T-helper 9 cell (primary cell): ENCODE data around the gene LILRB3.
"Not testable (repeated sequence)": the region's sequence is repeated elsewhere in the genome, so short reads cannot be mapped to it uniquely, and the experiment has no call there.

ENCODE experiments used
- DNase-seq: peaks from one replicate; pipeline ENCODE4 v3.0.0-alpha.2; 2020
- total RNA-seq, 2 donors: gene quantifications; one replicate each; lab custom pipeline; 2026; lab: John Stamatoyannopoulos, UW

The LILRB3 gene
- 0.91 to 4.6 reads per million in 2 donors for total RNA-seq

- not testable (repeated sequence) for DNase-seq
Measured at GRCh38 chr19:54222474-54223276, at the start of gene LILRB3. Gene LILRB3 (minus strand): TSS chr19:54223007. CDS start chr19:54222976, 31 bp downstream.

DNA sequence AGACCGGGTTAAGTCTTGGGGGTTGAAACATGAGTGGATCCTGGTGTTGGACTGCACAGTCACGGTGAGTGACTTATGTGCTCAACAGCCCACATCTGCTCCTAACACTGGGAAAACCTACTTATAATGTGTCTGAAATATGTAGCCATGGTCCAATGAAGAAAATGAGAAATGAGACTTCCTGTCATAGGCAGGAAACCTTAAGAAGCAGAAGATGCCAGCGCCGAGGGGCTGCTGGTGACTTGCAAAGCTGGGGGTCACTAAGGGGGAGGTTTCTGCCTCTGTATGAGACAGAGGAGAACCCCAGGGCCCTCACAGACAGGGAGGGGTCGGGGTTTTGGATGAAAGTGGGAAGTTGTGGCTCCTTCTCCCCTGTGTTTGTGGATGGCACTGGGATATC lies 49.4 kb upstream of the LILRB3 start:
- not testable (repeated sequence) for DNase-seq

DNA sequence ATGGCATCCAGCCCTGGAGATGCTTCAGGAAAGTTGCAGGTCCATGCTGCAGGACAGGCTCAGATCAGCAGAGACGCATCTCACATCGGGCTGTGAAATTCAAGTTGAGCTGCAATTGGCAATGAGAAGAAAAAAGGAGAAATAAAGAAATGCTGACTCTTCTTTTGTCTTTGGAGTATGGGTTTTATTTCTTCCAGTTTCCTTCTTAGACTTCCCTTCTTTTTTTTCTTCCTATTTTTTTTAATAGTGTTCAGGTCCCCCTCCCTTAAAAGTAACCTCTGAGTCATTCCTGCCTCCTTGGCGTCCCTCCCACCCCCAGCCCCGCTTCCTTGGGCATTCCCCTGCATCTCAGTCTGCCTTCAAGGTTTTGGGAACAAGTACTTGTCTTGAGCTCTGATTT lies 48.8 kb upstream of the LILRB3 start:
- not testable (repeated sequence) for DNase-seq

- DNase-seq, result no peak
Measured at GRCh38 chr19:54271106-54271505, 48.3 kb upstream of the LILRB3 start.

DNA sequence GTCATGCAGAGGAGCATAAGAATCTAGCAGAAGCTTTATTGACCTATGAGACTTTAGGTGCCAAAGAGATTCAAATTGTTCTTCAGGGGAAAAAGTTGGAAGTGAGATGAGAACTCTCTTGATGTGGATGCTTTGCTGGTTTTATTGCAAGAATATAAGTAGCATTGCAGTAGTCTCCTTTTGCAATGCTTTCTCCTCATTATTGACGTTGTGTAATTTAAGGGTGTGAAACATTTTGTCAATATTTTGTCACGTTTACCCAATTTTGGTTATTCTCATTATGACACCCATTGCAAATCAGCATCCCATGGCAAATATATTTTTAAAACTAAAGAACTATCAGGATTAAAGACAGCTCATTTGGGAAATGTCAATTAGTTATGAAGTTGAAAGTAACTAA lies 46.1 kb upstream of the LILRB3 start:
- DNase-seq, result no peak

DNA sequence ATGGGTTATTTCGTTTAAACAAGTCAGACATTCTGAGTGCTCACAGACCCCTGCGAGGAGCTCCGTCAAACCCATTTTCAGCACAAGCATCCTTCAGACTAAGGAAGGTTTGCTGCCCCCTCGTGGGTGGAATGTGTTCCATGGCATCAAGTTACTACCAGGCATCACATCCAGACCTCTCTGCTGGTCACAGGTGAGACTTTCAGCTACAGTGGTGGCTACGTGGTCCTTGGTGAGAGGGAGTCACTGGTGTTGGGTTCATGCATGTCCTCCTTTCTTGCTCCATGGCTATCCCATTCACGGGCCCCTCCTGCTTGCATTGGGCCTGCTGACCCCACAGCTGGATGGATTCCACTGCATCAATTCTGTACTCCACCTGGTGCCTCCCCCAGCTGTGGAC lies 43.3 kb upstream of the LILRB3 start:
- peak; percentile 46 for DNase-seq

DNA sequence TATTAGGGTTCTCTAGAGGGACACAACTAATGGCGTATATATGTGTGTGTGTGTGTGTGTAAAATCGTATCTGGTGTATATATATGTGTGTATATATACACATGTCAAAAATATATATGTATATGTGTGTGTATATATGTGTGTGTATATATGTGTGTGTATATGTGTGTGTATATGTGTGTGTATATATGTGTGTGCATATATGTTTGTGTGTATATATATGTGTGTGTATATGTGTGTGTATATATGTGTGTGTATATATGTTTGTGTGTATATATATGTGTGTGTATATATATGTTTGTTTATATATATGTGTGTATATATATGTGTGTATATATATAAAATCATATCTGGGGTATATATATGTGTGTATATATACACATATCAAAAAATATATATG lies 39.7 kb upstream of the LILRB3 start:
- DNase-seq, result no peak

GRCh38 chr19:54262066-54262465 lies 39.3 kb upstream of the LILRB3 start:
- no peak for DNase-seq

DNA sequence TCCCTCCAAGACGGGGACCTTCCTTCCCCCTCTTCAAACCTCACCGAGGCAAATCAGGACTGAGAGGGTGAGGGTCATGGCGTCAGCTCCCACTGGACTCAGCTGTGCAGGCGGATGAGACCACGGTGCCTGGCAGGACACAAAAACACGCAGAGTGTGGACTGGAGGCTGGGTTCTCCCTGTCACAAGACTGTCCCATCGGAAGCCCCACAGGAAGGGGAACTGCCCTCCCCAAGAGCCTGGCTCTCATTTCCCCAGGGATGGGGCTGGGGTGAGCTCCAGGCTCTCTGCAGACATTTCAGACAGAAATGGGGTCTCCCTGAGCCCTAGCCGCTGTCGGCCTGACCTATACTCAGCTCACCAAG lies 34.3 kb upstream of the LILRB3 start, which contains the start of gene LILRB5:
Gene LILRB5 (minus strand): TSS at position 158 of the 365 bp plus-strand sequence. CDS start 80 bp downstream, at position 78.
- DNase-seq, result no peak

GRCh38 chr19:54256250-54257115 lies 33.7 kb upstream of the LILRB3 start:
- DNase-seq, result no peak

GRCh38 chr19:54255105-54255775 lies 32.4 kb upstream of the LILRB3 start:
- DNase-seq, result no peak

GRCh38 chr19:54254195-54254906 lies 31.5 kb upstream of the LILRB3 start:
- DNase-seq, result no peak

GRCh38 chr19:54253331-54254194 lies 30.8 kb upstream of the LILRB3 start:
- DNase-seq, result no peak

DNA sequence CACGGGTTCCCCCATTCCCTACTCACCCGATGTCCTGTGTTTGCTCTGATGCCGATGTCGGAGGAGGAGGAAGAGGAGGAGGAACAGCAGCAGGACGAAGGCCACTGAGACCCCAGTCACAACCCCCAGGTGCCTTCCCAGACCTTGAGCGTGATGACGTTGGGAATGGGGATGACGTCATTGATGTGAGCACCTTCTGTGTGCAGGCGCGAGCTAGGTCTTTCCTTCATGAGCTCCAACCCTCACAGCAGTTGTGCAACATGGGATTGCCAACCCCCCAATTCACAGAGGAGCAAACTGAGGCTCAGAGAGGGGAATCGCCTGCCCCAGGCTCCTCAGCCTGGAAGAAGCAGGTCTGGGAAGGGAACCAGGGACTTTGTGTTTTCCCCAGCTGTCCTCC lies 30.0 kb upstream of the LILRB3 start:
- DNase-seq, result no peak

- no peak for DNase-seq
Measured at GRCh38 chr19:54252243-54252642, 29.4 kb upstream of the LILRB3 start.

- DNase-seq, result no peak
Measured at GRCh38 chr19:54248016-54248601, 25.3 kb upstream of the LILRB3 start.

GRCh38 chr19:54247106-54247930 lies 24.5 kb upstream of the LILRB3 start:
- no peak for DNase-seq

DNA sequence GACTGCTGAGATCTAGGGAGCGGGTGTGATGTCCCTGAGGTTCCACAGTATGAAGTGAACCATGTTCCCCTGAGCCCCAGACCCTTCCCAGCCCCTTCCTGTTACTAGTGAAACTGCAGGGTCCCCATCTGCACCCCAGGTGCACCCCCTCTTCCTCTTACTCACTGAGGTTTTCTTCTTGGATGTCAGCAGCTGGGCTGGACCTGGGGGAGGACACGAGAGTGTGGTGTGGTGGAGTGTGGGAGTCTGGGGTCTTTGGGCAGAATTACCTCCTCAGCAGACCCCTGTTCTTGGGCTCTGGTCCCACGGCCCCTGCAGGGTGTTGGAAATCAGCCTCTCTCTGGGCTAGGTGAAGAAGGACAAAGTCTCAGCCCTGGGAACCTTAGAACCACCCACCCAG lies 23.1 kb upstream of the LILRB3 start:
- DNase-seq, result no peak

GRCh38 chr19:54243809-54244208 lies 21.0 kb upstream of the LILRB3 start:
- not testable (repeated sequence) for DNase-seq

DNA sequence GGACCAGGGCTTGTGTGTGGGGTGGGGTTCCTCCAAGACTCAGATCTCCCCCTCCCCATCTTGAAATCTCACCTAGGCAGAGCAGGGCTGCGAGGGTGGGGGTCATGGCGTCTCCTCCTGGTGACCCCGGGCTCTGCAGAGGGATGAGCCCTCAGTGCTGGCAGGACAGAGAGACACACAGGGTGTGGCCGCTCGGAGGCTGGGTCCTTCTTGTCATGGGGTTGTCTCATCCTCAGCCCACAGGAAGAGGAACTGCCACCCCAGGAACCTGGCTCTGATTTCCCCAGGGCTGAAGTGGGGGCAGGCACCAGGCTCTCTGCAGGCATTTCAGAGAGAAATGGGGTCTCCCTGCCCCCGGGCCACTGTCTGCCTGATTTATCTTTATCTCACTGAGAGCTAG lies 19.8 kb upstream of the LILRB3 start, which contains the start of gene LILRA6:
Gene LILRA6 (minus strand): TSS at position 145 of the 400 bp plus-strand sequence.
- not testable (repeated sequence) for DNase-seq
